Measurements from ENCODE around the gene PLXNA4.

PLXNA4 gene

DNA sequence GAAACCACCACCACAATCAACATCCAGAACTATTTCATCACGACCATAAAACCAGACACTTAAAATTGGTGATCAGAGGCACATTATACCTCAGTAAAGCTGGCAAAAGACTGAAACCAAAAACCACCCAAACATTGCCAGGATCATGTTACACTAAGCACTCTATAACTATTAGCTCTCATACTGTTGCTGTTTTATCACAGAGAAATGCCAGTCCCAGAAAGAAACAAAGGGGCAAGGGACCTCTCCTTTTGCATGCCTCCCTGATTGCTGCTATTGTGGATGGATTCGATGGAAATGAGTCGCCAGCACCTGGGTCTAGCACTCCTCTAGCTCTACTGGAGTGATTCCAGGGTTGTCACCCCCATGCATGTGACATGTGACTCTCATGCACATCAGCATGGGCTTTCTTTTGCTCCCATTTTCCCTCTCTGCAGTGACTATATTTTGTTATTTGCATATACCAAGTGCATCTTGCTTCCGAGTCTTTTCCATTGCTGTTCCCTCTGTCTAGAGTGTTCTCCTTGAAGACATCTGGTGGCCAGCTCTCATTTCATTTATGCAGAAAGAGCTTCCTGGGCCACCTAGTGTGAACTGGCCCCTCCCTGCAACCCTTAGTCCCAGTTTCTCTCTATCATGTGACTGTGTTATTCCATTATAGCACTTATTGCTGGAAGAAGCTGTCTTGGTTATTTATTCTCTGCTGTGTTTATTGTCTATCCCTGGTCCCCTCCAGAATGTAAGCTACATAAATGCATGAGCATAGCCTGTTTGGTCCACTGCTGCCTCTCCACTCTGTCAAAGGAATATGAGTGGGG is 300.6 kb downstream of the PLXNA4 start (continued):
- TF ChIP-seq ZBTB1 (tag by site-specific recombination; IDR thresholded peaks at IDR 0.05) (no peak), ZNF560 (tag by site-specific recombination; IDR thresholded peaks at IDR 0.05; ENCODE audit: borderline replicate concordance) (no peak), SP3 (tag by site-specific recombination; IDR thresholded peaks at IDR 0.05) (no peak), REPIN1 (tag by site-specific recombination; IDR thresholded peaks at IDR 0.05; ENCODE audit: low read depth) (no peak), SP7 (tag by site-specific recombination; IDR thresholded peaks at IDR 0.05) (peak; percentile 75), ZNF433 (tag by site-specific recombination; IDR thresholded peaks at IDR 0.05; ENCODE audit: low read depth) (no peak), ZNF623 (tag by site-specific recombination; IDR thresholded peaks at IDR 0.05) (no peak), ZNF394 (tag by site-specific recombination; IDR thresholded peaks at IDR 0.05; ENCODE audit: borderline replicate concordance) (no peak), WT1 (tag by site-specific recombination; IDR thresholded peaks at IDR 0.05) (no peak), SALL2 (tag by site-specific recombination; IDR thresholded peaks at IDR 0.05; ENCODE audit: borderline replicate concordance) (no peak), ZNF585B (tag by site-specific recombination; IDR thresholded peaks at IDR 0.05) (no peak), ZSCAN16 (tag by site-specific recombination; IDR thresholded peaks at IDR 0.05) (no peak), ZNF311 (tag by site-specific recombination; IDR thresholded peaks at IDR 0.05; ENCODE audit: borderline replicate concordance) (no peak), GLI4 (tag by site-specific recombination; IDR thresholded peaks at IDR 0.05) (no peak), MZF1 (tag by site-specific recombination; IDR thresholded peaks at IDR 0.05; ENCODE audit: borderline replicate concordance) (no peak), ZNF768 (tag by site-specific recombination; IDR thresholded peaks at IDR 0.05) (no peak), ZBTB21 (tag by site-specific recombination; IDR thresholded peaks at IDR 0.05) (no peak; the same call in 1 of the 2 replicates), MYNN (tag by site-specific recombination; IDR thresholded peaks at IDR 0.05; ENCODE audit: borderline replicate concordance) (no peak), BCL11A (tag by site-specific recombination; IDR thresholded peaks at IDR 0.05; ENCODE audit: low read depth) (0 out of 2 replicates have a peak, but pooled peaks have one; percentile 15), KLF1 (tag by site-specific recombination; IDR thresholded peaks at IDR 0.05) (no peak), ZNF629 (tag by site-specific recombination; IDR thresholded peaks at IDR 0.05) (peak; percentile 60; the same call in 1 of the 2 replicates), ZNF658 (tag by site-specific recombination; IDR thresholded peaks at IDR 0.05) (no peak), ZNF654 (tag by site-specific recombination; IDR thresholded peaks at IDR 0.05; ENCODE audit: low read depth) (no peak)
- TF ChIP-seq, protein P1, sequence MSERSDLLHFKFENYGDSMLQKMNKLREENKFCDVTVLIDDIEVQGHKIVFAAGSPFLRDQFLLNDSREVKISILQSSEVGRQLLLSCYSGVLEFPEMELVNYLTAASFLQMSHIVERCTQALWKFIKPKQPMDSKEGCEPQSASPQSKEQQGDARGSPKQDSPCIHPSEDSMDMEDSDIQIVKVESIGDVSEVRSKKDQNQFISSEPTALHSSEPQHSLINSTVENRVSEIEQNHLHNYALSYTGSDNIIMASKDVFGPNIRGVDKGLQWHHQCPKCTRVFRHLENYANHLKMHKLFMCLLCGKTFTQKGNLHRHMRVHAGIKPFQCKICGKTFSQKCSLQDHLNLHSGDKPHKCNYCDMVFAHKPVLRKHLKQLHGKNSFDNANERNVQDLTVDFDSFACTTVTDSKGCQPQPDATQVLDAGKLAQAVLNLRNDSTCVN (tag by site-specific recombination; optimal IDR thresholded peaks at IDR 0.05): no peak
- TF ChIP-seq, protein P2, sequence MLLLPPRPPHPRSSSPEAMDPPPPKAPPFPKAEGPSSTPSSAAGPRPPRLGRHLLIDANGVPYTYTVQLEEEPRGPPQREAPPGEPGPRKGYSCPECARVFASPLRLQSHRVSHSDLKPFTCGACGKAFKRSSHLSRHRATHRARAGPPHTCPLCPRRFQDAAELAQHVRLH (tag by site-specific recombination; IDR thresholded peaks at IDR 0.05): 0 out of 2 replicates have a peak, but pooled peaks have one; percentile 37
- TF ChIP-seq, protein P3, sequence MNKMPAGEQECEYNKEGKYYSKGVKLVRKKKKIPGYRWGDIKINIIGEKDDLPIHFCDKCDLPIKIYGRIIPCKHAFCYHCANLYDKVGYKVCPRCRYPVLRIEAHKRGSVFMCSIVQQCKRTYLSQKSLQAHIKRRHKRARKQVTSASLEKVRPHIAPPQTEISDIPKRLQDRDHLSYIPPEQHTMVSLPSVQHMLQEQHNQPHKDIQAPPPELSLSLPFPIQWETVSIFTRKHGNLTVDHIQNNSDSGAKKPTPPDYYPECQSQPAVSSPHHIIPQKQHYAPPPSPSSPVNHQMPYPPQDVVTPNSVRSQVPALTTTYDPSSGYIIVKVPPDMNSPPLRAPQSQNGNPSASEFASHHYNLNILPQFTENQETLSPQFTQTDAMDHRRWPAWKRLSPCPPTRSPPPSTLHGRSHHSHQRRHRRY (tag by site-specific recombination; IDR thresholded peaks at IDR 0.05): no peak
- TF ChIP-seq, protein P4, sequence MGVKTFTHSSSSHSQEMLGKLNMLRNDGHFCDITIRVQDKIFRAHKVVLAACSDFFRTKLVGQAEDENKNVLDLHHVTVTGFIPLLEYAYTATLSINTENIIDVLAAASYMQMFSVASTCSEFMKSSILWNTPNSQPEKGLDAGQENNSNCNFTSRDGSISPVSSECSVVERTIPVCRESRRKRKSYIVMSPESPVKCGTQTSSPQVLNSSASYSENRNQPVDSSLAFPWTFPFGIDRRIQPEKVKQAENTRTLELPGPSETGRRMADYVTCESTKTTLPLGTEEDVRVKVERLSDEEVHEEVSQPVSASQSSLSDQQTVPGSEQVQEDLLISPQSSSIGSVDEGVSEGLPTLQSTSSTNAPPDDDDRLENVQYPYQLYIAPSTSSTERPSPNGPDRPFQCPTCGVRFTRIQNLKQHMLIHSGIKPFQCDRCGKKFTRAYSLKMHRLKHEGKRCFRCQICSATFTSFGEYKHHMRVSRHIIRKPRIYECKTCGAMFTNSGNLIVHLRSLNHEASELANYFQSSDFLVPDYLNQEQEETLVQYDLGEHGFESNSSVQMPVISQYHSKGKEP (tag by site-specific recombination; IDR thresholded peaks at IDR 0.05): peak; percentile 55; the same call in 1 of the 2 replicates
- TF ChIP-seq, protein P5, sequence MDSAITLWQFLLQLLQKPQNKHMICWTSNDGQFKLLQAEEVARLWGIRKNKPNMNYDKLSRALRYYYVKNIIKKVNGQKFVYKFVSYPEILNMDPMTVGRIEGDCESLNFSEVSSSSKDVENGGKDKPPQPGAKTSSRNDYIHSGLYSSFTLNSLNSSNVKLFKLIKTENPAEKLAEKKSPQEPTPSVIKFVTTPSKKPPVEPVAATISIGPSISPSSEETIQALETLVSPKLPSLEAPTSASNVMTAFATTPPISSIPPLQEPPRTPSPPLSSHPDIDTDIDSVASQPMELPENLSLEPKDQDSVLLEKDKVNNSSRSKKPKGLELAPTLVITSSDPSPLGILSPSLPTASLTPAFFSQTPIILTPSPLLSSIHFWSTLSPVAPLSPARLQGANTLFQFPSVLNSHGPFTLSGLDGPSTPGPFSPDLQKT (IDR thresholded peaks at IDR 0.05; ENCODE audit: borderline replicate concordance, low read depth, low read length): no peak
- TF ChIP-seq, protein P6, sequence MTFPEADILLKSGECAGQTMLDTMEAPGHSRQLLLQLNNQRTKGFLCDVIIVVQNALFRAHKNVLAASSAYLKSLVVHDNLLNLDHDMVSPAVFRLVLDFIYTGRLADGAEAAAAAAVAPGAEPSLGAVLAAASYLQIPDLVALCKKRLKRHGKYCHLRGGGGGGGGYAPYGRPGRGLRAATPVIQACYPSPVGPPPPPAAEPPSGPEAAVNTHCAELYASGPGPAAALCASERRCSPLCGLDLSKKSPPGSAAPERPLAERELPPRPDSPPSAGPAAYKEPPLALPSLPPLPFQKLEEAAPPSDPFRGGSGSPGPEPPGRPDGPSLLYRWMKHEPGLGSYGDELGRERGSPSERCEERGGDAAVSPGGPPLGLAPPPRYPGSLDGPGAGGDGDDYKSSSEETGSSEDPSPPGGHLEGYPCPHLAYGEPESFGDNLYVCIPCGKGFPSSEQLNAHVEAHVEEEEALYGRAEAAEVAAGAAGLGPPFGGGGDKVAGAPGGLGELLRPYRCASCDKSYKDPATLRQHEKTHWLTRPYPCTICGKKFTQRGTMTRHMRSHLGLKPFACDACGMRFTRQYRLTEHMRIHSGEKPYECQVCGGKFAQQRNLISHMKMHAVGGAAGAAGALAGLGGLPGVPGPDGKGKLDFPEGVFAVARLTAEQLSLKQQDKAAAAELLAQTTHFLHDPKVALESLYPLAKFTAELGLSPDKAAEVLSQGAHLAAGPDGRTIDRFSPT (tag by site-specific recombination; IDR thresholded peaks at IDR 0.05): no peak
- TF ChIP-seq, protein P7, sequence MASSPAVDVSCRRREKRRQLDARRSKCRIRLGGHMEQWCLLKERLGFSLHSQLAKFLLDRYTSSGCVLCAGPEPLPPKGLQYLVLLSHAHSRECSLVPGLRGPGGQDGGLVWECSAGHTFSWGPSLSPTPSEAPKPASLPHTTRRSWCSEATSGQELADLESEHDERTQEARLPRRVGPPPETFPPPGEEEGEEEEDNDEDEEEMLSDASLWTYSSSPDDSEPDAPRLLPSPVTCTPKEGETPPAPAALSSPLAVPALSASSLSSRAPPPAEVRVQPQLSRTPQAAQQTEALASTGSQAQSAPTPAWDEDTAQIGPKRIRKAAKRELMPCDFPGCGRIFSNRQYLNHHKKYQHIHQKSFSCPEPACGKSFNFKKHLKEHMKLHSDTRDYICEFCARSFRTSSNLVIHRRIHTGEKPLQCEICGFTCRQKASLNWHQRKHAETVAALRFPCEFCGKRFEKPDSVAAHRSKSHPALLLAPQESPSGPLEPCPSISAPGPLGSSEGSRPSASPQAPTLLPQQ (tag by site-specific recombination; IDR thresholded peaks at IDR 0.05): peak; percentile 51; the same call in 1 of the 2 replicates

Measured in HEK293 (cell line).